AG10803 (cell line): Measurements from ENCODE around the gene NCS1.

Experiments
- DNase-seq: peaks from one replicate; pipeline ENCODE4 v3.0.0; 2010; ENCODE audit warnings: low read depth
- H3K4me3 ChIP-seq: 2 replicates; pipeline ENCODE4 v1.5.1; 2011; ENCODE audit warnings: mild to moderate bottlenecking, low read length, control low read depth
- TF ChIP-seq, protein P1 (sequence below): conservative IDR thresholded peaks from 2 replicates; pipeline ENCODE4 v1.5.1; 2011; ENCODE audit warnings: mild to moderate bottlenecking, low read length, control low read depth, inconsistent platforms

NCS1 gene

GRCh38 chr9:130192382-130192999 lies 20.3 kb downstream of the NCS1 start:
- no peak for DNase-seq
- H3K4me3 ChIP-seq: no peak overlapping the region
- TF ChIP-seq, protein P1, sequence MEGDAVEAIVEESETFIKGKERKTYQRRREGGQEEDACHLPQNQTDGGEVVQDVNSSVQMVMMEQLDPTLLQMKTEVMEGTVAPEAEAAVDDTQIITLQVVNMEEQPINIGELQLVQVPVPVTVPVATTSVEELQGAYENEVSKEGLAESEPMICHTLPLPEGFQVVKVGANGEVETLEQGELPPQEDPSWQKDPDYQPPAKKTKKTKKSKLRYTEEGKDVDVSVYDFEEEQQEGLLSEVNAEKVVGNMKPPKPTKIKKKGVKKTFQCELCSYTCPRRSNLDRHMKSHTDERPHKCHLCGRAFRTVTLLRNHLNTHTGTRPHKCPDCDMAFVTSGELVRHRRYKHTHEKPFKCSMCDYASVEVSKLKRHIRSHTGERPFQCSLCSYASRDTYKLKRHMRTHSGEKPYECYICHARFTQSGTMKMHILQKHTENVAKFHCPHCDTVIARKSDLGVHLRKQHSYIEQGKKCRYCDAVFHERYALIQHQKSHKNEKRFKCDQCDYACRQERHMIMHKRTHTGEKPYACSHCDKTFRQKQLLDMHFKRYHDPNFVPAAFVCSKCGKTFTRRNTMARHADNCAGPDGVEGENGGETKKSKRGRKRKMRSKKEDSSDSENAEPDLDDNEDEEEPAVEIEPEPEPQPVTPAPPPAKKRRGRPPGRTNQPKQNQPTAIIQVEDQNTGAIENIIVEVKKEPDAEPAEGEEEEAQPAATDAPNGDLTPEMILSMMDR: no peak

GRCh38 chr9:130193103-130193502 lies 20.9 kb downstream of the NCS1 start:
- DNase-seq: no peak
- TF ChIP-seq, protein P1: no peak
- H3K4me3 ChIP-seq: no peak overlapping the region

GRCh38 chr9:130193531-130194377 lies 21.6 kb downstream of the NCS1 start:
- TF ChIP-seq, protein P1: no peak
- no peak overlapping the region for H3K4me3 ChIP-seq
- no peak for DNase-seq

DNA sequence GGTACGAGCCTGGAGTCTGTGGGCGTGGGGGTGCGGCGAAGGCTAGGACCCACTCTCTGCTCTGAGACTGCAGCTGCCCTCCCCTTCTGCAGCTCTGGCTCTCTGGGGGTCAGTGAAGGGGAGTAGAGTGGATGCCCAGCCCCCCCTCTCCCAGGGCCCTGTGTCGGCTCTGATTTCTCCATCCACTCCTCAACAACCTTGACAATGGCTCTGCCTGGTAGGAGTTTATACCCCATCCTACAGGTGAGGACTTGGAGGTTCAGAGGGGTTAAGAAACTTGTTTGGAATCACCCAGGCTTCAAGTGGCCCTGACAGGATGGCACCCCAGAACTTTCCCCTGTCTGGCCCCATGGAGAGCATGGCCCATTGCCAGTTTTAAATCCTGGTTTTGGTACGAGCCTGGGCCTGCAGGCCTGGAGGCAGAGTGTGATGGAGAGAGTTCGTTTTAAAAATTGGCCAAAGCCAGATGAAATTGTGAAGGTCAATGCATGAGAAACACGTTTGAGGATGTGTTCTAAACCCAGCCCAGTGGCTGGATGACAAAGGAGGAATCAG lies 22.3 kb downstream of the NCS1 start:
- TF ChIP-seq, protein P1: no peak
- H3K4me3 ChIP-seq: no peak overlapping the region
- no peak for DNase-seq

DNA sequence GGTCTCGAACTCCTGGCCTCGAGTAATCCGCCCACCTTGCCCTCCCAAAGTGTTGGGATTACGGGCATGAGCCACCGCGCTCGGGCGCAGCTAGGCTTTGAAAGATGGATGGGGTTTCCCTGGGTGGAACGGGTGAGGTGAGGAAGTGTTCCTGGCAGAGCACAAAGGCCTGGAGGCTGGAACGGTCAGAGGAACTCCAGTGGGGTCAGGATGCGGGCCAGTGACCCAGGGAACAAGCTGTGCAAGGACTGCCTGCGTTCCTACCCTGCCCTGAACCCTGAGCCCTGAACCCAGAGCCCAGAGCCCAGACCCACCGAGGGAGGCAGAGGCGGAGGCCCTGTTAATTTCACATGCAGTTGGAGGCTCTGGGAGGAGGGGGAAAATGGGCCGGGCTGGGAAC lies 23.4 kb downstream of the NCS1 start:
- H3K4me3 ChIP-seq: no peak overlapping the region
- TF ChIP-seq, protein P1: no peak
- DNase-seq: no peak

- no peak overlapping the region for H3K4me3 ChIP-seq
- TF ChIP-seq, protein P1: no peak
- no peak for DNase-seq
Measured at GRCh38 chr9:130196643-130197042, 24.4 kb downstream of the NCS1 start.
